HepG2 (cell line): Measurements from ENCODE around the gene PPP1R18. TPM values are rescaled to one million over a fixed set of nuclear protein-coding genes. Genes with fewer than 3 reads are reported as not detected.

ENCODE experiments used
- ATF5 ChIP-seq: sonication (generic); formaldehyde crosslinking; IDR thresholded peaks from 2 replicates; pipeline ENCODE4 v1.4.0; 2020; ENCODE audit warnings: mild to moderate bottlenecking, low read depth, missing genetic modification reagents
- BCL3 ChIP-seq: sonication (generic); formaldehyde crosslinking; IDR thresholded peaks from 2 replicates; pipeline ENCODE4 v1.5.1; 2020; ENCODE audit warnings: mild to moderate bottlenecking, missing genetic modification reagents, moderate library complexity
- CBX1 ChIP-seq: IDR thresholded peaks from one replicate; pipeline ENCODE4 v1.6.1; 2016; ENCODE audit warnings: antibody characterized with exemption, low read depth
- CHD2 ChIP-seq: IDR thresholded peaks from 2 replicates; pipeline ENCODE4 v1.6.1; 2011; ENCODE audit warnings: low read depth, low read length, improper control_type of control experiment
- EP300 ChIP-seq, 3 experiments: sonication (generic) in 1 of 3; formaldehyde crosslinking in 1 of 3; IDR thresholded peaks; 2 replicates each; pipeline versions ENCODE4 v1.5.1 to v1.6.1; 2011 to 2020; ENCODE audit warnings: low read depth in 2 of 3, low read length in 2 of 3, borderline replicate concordance in 1 of 3, improper control_type of control experiment in 1 of 3, mild to moderate bottlenecking in 1 of 3, missing genetic modification reagents in 1 of 3, moderate library complexity in 1 of 3
- GATA4 ChIP-seq: sonication (generic); IDR thresholded peaks from 2 replicates; pipeline ENCODE4 v1.6.1; 2016; ENCODE audit warnings: antibody characterized with exemption, low read depth, borderline replicate concordance
- GPN1 ChIP-seq: sonication (generic); formaldehyde crosslinking; IDR thresholded peaks from 2 replicates; pipeline ENCODE4 v1.5.1; 2020; ENCODE audit warnings: missing genetic modification reagents, borderline replicate concordance
- HDAC1 ChIP-seq: sonication (generic); formaldehyde crosslinking; IDR thresholded peaks from 2 replicates; pipeline ENCODE4 v1.5.1; 2020; ENCODE audit warnings: mild to moderate bottlenecking, missing genetic modification reagents
- PAX8 ChIP-seq: sonication (generic); formaldehyde crosslinking; IDR thresholded peaks from 2 replicates; pipeline ENCODE4 v1.8.0; 2022; ENCODE audit warnings: mild to moderate bottlenecking, missing genetic modification reagents, borderline replicate concordance
- RAD51 ChIP-seq: fragments of 450-650 bp; IDR thresholded peaks from 2 replicates; pipeline ENCODE4 v1.6.1; 2016; ENCODE audit warnings: borderline replicate concordance
- SMYD3 ChIP-seq: sonication (generic); formaldehyde crosslinking; IDR thresholded peaks from 2 replicates; pipeline ENCODE4 v1.8.1; 2023; ENCODE audit warnings: mild to moderate bottlenecking, missing genetic modification reagents
- SP2 ChIP-seq: sonication (generic); formaldehyde crosslinking; IDR thresholded peaks from 2 replicates; pipeline ENCODE4 v1.5.1; 2020; ENCODE audit warnings: mild to moderate bottlenecking, missing genetic modification reagents
- ZBTB1 ChIP-seq: sonication (generic); formaldehyde crosslinking; IDR thresholded peaks from 2 replicates; pipeline ENCODE4 v1.4.0; 2020; ENCODE audit warnings: missing genetic modification reagents, borderline replicate concordance
- ZHX1 ChIP-seq: sonication (generic); formaldehyde crosslinking; IDR thresholded peaks from 2 replicates; pipeline ENCODE4 v1.8.1; 2022; ENCODE audit warnings: low read depth, mild to moderate bottlenecking, missing genetic modification reagents
- ZNF3 ChIP-seq: IDR thresholded peaks from 2 replicates; pipeline ENCODE4 v1.7.0; 2017; ENCODE audit warnings: inconsistent platforms
- ZNF382 ChIP-seq: sonication (generic); formaldehyde crosslinking; IDR thresholded peaks from 2 replicates; pipeline ENCODE4 v1.5.0; 2020; ENCODE audit warnings: missing genetic modification reagents, mild to moderate bottlenecking, borderline replicate concordance
- ZNF616 ChIP-seq: sonication (generic); formaldehyde crosslinking; IDR thresholded peaks from 2 replicates; pipeline ENCODE4 v1.5.0; 2020; ENCODE audit warnings: low read depth, mild to moderate bottlenecking, missing genetic modification reagents
- ZNF652 ChIP-seq: IDR thresholded peaks from 2 replicates; pipeline ENCODE4 v1.6.1; 2016; ENCODE audit warnings: low read depth, borderline replicate concordance
- ZNF878 ChIP-seq: sonication (generic); formaldehyde crosslinking; IDR thresholded peaks from 2 replicates; pipeline ENCODE4 v1.8.1; 2023; ENCODE audit warnings: mild to moderate bottlenecking, missing genetic modification reagents, moderate library complexity
- ZSCAN12 ChIP-seq: sonication (generic); formaldehyde crosslinking; IDR thresholded peaks from 2 replicates; pipeline ENCODE4 v1.9.0; 2021; ENCODE audit warnings: mild to moderate bottlenecking, missing genetic modification reagents
- polyA plus RNA-seq, 8 experiments: library from polyadenylated mRNA; depleted of rRNA in 3 of 8; stranded (reverse) in 7 of 8; unstranded in 1 of 8; fragments of >200 nt; fragmentation: Illumina TruSeq in 4 of 8; extraction: Trizol in 4 of 8; gene quantifications; 2 replicates each; pipeline versions ENCODE4 v1.2.1 to v1.2.3, GENCODE V29; 2011 to 2016; ENCODE audit warnings: low read depth in 4 of 8, missing spikeins in 1 of 8, mixed read lengths in 1 of 8; ENCODE audit not compliant: insufficient read depth in 1 of 8
- total RNA-seq, 5 experiments: library from RNA; depleted of rRNA; stranded (reverse); fragments of >200 nt; fragmentation: Illumina TruSeq; extraction: Trizol; gene quantifications; 2 replicates each; pipeline ENCODE4 v1.2.3, GENCODE V29; 2016; ENCODE audit warnings: low read depth in 1 of 5
- TF ChIP-seq, protein P1 (sequence below): sonication (generic); formaldehyde crosslinking; IDR thresholded peaks from 2 replicates; pipeline ENCODE4 v1.8.0; 2022; ENCODE audit warnings: mild to moderate bottlenecking, missing genetic modification reagents, moderate library complexity
- TF ChIP-seq, protein P2 (sequence below): sonication (generic); formaldehyde crosslinking; IDR thresholded peaks from 2 replicates; pipeline ENCODE4 v1.4.0; 2020; ENCODE audit warnings: mild to moderate bottlenecking, missing genetic modification reagents

PPP1R18 gene
- total and polyA plus RNA-seq, 2 of the 13 experiments (the other 11 are each of a cell fraction or from before 2014, with no cell fraction given), result 4.9 to 9.2 TPM

- peak; percentile 50; the same call in 1 of the 2 replicates for TF ChIP-seq PAX8 (CRISPR knock-in tag)
- TF ChIP-seq, protein P1, sequence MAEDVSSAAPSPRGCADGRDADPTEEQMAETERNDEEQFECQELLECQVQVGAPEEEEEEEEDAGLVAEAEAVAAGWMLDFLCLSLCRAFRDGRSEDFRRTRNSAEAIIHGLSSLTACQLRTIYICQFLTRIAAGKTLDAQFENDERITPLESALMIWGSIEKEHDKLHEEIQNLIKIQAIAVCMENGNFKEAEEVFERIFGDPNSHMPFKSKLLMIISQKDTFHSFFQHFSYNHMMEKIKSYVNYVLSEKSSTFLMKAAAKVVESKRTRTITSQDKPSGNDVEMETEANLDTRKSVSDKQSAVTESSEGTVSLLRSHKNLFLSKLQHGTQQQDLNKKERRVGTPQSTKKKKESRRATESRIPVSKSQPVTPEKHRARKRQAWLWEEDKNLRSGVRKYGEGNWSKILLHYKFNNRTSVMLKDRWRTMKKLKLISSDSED (CRISPR knock-in tag), result no peak
- no peak for TF ChIP-seq SP2 (CRISPR knock-in tag)
- no peak; the same call in 1 of the 2 replicates for TF ChIP-seq CHD2
- TF ChIP-seq, protein P2, sequence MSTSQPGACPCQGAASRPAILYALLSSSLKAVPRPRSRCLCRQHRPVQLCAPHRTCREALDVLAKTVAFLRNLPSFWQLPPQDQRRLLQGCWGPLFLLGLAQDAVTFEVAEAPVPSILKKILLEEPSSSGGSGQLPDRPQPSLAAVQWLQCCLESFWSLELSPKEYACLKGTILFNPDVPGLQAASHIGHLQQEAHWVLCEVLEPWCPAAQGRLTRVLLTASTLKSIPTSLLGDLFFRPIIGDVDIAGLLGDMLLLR (CRISPR knock-in tag), result peak; percentile 94; the same call in 1 of the 2 replicates
- TF ChIP-seq ZNF382 (CRISPR knock-in tag), result no peak
- peak; percentile 42; the same call in 1 of the 2 replicates for TF ChIP-seq ZNF3
- TF ChIP-seq ZNF652 (CRISPR knock-in tag), result no peak
- TF ChIP-seq ZHX1 (CRISPR knock-in tag), result no peak
- no peak for TF ChIP-seq ZBTB1 (CRISPR knock-in tag)
- TF ChIP-seq ATF5 (CRISPR knock-in tag), result no peak
- peak; percentile 53; the same call in 1 of the 2 replicates for TF ChIP-seq GPN1
- TF ChIP-seq RAD51, result no peak
- no peak for TF ChIP-seq EP300 (IDR thresholded peaks at IDR 0.05; ENCODE audit: low read depth in 2 of 2, low read length in 2 of 2)
- TF ChIP-seq EP300 (CRISPR knock-in tag; IDR thresholded peaks at IDR 0.05; ENCODE audit: borderline replicate concordance), result no peak
- peak; percentile 91 for TF ChIP-seq CBX1
- TF ChIP-seq BCL3 (CRISPR knock-in tag), result peak; percentile 99
- TF ChIP-seq GATA4, result 0 out of 2 replicates have a peak, but pooled peaks have one; percentile 35
- peak; percentile 99 for TF ChIP-seq HDAC1 (CRISPR knock-in tag)
- peak; percentile 89 for TF ChIP-seq ZNF616 (CRISPR knock-in tag)
- no peak; the same call in 1 of the 2 replicates for TF ChIP-seq ZNF878
- 0 out of 2 replicates have a peak, but pooled peaks have one; percentile 44 for TF ChIP-seq ZSCAN12 (CRISPR knock-in tag)
- peak; percentile 67; the same call in 1 of the 2 replicates for TF ChIP-seq SMYD3 (CRISPR knock-in tag)
Measured at GRCh38 chr6:30647242-30648116, 39.0 kb downstream of the PPP1R18 start (continued).
